DMS 273 (cell line): Measurements from ENCODE around the gene COX8A.
A peak's percentile ranks its signal among the peaks of the same experiment; 100 is the strongest.

Experiments
- DNase-seq: peaks from one replicate; lab custom pipeline; 2025; ENCODE audit not compliant: unreplicated experiment; lab: John Stamatoyannopoulos, UW

The COX8A gene

DNA sequence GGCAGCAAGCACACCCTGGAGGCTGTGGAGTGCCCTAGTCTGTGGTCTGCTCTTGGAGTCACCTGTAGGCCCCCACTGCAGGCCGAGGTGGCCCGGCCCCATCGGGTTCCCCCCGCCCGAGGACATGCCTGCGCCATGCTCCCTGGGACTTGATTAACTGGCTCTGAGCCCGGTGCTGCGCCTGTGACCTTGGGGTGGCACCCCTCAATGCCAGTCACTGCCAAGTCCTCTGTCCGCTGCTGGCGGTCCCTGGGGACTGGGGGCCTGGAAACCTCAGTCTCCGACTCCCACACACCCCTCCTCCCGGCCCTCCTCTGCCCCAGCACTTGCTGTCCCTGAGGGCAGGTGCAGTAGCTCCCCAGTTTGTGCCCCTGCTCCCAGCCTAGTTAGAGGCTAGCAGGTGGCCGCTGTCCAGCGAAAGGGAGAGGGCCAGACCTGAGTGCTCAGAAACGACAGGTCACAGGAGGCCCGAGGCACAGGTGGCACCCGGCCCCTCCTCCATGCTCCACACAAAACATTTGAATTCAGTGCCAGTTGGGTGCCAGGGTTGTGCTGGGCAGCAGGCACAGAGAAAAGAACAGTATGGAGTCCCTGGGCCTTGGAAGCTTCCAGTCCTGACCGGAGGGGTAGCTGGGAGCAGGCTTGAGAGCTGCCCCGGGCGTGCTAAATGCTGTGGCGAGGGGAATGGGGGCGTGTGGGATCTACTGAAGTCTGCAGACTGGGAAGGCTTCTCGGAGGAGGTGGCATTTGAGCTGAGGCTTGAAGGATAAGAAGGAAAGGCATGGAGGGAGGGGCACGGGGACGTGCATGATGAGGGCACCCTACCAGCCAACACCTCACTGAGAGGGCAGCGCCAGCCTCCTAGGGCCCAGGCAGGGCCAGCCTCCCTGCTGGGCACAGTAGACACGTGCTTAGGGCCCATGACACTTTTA, 45.0 kb downstream of the COX8A start:
- DNase-seq: no peak

DNA sequence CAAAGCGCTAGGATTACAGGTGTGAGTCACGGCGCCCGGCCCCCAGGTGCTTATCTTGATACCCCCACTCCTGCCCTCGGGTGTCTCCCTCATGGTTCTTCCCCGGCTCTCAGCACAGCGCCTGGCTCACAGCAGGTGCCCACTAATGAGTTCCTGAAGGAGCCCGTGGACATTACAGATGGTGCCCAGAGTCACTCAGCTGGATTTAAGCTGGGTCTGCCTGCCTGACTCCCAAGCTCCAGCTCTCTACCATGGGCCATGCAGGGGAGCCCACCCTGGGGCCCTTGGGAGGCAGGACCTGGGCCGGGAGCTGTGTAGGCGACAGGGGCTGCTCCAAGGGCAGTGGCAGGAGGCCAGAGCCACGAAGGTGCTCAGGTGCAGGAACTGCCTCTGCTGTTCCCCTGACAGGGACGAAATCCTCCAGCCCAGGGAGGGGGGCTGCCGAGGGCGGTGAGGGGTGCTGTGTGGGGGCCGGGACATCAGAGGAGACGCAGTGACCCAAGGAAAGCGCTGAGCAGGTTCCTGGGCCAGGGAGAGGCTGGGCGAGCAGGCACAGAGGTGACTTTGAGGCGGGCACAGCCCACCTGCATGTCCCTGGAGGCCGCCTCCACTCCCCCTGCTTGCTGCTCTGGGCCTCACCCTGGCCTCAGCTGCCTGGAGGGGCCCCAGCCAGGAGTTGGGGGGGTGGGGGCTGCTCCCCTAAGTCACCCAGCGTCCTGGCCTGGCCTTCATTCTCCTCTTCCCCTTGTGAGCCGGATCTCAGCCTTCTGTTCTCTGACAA, 46.7 kb downstream of the COX8A start:
- peak; percentile 30 for DNase-seq

DNA sequence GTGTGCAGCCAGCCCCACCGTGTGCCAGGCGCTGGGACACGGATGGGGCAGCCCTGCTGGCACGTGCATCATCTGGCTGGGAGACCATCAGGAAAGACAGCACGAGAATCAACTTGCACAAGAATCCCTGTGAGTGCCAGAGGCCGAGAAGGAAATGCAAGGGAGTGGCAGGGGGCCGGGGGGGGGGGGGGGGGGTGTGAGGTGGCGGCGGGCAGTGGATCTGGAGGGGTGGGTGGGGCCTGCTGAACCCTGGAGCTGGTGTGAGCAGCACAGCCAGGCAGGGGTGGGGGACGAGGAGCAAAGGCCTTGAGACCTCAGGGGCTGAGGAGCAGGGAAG, 47.3 kb downstream of the COX8A start:
- DNase-seq: peak; percentile 68

DNA sequence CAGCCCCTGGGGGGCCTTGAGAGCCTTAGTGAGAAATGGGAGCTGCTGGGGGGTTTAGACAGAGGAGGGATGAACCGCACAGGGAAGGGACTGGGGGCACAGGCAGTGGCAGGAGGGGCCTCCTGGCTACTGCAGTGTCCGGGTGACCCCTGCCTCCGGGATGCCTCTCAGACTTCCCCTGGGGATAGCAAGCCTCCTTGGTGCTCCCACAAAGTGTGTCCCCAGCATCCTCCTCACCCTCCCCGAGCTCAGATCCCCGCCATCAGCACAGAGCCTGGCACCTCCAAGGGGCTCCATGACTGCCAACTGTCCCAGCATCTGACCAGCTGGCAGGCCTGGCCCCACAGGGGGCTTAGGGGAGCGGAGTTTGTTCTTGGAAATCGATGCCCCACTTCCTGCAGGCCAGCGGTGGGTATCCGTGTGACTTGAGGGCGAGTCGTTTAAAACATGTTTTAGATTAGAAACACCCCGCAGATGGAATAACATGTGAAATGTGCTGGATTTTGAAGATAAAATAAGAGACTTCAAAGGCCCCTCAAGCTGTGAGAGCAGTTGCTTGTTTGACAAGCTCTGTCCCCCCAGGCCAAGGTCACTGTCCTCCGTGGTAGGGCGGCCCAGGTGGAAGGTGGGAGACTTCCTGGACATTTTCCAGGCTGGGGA, 47.8 kb downstream of the COX8A start:
- peak; percentile 35 for DNase-seq

DNA sequence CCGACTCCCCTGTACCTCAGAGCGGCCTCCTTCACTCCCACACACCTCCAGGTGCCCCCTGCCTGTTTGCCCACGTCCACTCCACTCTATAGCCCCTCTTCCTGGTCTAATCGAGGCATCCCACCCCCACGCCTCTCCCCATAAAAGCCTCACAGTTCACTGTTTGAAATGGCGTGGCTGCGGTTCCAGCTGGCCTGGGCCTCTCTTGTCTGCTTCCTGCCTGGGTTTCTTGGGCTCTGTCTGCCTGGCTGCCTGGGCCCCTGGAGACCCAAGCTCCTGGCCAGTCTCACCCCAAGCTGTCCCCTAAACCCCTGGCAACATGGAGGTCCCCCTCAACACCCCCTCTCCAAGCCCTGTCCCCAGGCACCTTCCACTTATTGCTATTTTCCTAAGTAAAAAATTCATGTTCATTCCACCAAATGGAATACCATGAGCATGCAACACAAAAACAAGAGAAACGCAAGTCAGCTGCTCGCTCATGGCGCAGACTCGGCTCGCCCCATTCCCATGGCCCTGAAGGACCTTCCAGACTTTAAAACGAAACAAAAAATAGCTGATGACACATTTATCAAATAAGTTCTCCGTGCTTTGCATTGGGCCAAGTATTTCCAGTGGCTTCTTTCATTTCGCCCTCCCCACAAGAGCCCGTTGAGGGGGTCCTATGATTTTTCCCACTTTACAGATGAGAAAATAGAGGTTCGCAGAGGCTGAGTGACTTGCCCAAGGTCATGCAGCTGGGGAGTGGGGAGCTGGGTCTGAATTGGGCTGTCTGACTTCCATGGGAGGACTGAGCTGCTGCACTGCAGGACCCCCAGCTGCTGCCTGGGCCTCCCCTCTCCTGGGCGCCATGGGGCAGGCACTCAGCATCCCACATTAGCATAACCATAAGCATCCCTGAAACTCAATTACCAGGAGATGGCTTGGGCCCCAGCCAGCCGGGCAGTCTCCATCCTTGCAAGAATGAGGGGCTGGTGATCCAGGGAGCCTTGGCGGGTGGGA, 49.6 kb downstream of the COX8A start:
- DNase-seq: no peak

DNA sequence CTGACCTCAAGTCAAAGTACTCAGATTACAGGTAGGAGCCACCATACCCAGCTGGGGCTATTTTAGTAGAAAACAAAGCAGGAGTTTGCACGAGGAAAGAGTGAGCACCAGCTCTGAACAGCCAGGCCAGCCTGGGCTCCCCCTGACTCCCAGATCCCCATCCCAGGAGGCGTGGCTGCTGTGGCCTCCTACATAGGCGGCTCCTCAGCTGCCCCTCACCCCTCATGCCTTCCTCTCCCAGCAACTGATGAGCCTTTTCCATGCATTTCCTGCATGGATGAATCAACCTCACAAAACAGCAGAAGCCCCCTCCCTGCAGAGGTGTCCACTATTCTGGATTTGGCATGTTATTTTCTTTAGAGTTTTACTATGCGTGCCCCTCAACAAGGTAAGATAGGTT, 50.8 kb downstream of the COX8A start:
- DNase-seq: peak; percentile 36
